HG02970 (cell line): ENCODE data around the gene LHFPL6.

Experiments
- ATAC-seq: cut with Tn5 transposase; IDR thresholded peaks from one replicate; pipeline ENCODE4 v1.9.1; 2021; ENCODE audit warnings: mild to moderate bottlenecking, moderate library complexity, moderate number of reproducible peaks; ENCODE audit not compliant: unreplicated experiment, low FRiP score

The LHFPL6 gene

GRCh38 chr13:39596685-39597084 is 6.3 kb downstream of the LHFPL6 start:
- no peak for ATAC-seq

GRCh38 chr13:39596176-39596575 is 6.8 kb downstream of the LHFPL6 start:
- ATAC-seq: no peak

GRCh38 chr13:39590466-39591036 is 12.4 kb downstream of the LHFPL6 start:
- ATAC-seq: no peak

- no peak for ATAC-seq
Observed at GRCh38 chr13:39588384-39588783, 14.6 kb downstream of the LHFPL6 start.

GRCh38 chr13:39587939-39588338 is 15.1 kb downstream of the LHFPL6 start:
- ATAC-seq: no peak

- no peak for ATAC-seq
Observed at GRCh38 chr13:39586958-39587605, 15.9 kb downstream of the LHFPL6 start.

GRCh38 chr13:39586151-39586550 is 16.8 kb downstream of the LHFPL6 start:
- no peak for ATAC-seq

- no peak for ATAC-seq
Observed at GRCh38 chr13:39585219-39585618, 17.8 kb downstream of the LHFPL6 start.

GRCh38 chr13:39580881-39581575 is 22.0 kb downstream of the LHFPL6 start:
- no peak for ATAC-seq

- no peak for ATAC-seq
Observed at GRCh38 chr13:39578821-39579291, 24.1 kb downstream of the LHFPL6 start.

- no peak for ATAC-seq
Observed at GRCh38 chr13:39577838-39578491, 25.0 kb downstream of the LHFPL6 start.

GRCh38 chr13:39577203-39577602 is 25.8 kb downstream of the LHFPL6 start:
- ATAC-seq: no peak

GRCh38 chr13:39575641-39576238 is 27.3 kb downstream of the LHFPL6 start:
- no peak for ATAC-seq

GRCh38 chr13:39571502-39572092 is 31.4 kb downstream of the LHFPL6 start:
- no peak for ATAC-seq

GRCh38 chr13:39567569-39567968 is 35.4 kb downstream of the LHFPL6 start:
- ATAC-seq: no peak

GRCh38 chr13:39566216-39566869 is 36.6 kb downstream of the LHFPL6 start:
- no peak for ATAC-seq

- ATAC-seq: no peak
Observed at GRCh38 chr13:39565036-39565949, 37.7 kb downstream of the LHFPL6 start.

GRCh38 chr13:39563470-39563735 is 39.6 kb downstream of the LHFPL6 start:
- ATAC-seq: no peak

GRCh38 chr13:39561971-39562370 is 41.0 kb downstream of the LHFPL6 start:
- ATAC-seq: no peak
